ENCODE measurements around the gene DGAT2.

DGAT2 gene

DNA sequence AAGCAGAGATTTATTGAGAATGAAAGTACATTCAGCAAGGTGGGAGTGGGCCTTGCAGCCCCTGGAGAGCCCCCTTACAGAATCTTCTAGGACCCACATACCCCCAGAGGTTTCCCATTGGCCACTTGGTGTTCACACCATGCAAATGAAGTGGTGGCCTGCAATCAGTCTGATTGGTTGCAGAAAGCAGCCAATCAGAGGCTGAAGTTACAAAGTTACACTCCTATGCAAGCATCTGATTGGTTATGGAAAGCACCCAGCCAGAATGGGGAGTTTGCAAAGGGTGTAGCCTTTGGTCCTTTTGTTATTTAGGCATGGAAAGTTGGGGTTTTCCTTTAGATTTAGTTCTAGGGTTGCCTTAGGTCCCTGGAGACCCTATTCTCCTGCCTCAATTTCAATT is 81.3 kb downstream of the DGAT2 start:
- DNase-seq (ENCODE audit: low spot score), result no peak
- TF ChIP-seq, protein P1, sequence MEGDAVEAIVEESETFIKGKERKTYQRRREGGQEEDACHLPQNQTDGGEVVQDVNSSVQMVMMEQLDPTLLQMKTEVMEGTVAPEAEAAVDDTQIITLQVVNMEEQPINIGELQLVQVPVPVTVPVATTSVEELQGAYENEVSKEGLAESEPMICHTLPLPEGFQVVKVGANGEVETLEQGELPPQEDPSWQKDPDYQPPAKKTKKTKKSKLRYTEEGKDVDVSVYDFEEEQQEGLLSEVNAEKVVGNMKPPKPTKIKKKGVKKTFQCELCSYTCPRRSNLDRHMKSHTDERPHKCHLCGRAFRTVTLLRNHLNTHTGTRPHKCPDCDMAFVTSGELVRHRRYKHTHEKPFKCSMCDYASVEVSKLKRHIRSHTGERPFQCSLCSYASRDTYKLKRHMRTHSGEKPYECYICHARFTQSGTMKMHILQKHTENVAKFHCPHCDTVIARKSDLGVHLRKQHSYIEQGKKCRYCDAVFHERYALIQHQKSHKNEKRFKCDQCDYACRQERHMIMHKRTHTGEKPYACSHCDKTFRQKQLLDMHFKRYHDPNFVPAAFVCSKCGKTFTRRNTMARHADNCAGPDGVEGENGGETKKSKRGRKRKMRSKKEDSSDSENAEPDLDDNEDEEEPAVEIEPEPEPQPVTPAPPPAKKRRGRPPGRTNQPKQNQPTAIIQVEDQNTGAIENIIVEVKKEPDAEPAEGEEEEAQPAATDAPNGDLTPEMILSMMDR (IDR thresholded peaks at IDR 0.05; ENCODE audit: extremely low read depth, missing control alignments), result no peak

DNA sequence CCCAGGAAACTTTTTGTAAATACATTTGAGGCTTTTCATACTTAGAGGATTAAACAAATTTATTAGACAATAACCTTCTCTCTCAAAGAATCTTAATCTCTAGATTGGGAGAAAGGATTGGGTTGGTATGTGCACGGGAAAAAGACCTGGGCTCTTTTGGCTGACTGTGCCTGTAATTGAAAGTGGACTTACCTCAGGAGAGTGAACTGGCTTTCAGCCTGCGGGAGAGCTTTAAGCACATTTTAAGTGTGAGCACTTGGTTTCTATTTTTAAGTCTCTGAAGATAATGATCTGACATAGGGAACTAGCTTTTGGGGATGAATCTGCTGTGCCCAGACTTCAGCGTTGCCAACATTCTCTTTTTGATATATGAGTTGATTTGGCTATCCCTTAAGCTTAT is 82.2 kb downstream of the DGAT2 start:
- no peak for DNase-seq (ENCODE audit: low spot score)
- TF ChIP-seq, protein P1 (IDR thresholded peaks at IDR 0.05; ENCODE audit: extremely low read depth, missing control alignments), result no peak

Measured in GM20000 (cell line).